Neural progenitor cell (in vitro differentiated cells): ENCODE measurements around the gene PHACTR2. TPM values are rescaled to one million over a fixed set of nuclear protein-coding genes. Genes with fewer than 3 reads are reported as not detected.

Experiments used
- DNase-seq: peaks from one replicate; pipeline ENCODE4 v3.0.0-alpha.2; 2016; ENCODE audit warnings: low spot score
- H2AFZ ChIP-seq: fragments of 200-600 bp; sonication (generic); replicated peaks from 2 replicates; pipeline ENCODE4 v1.6.1; 2016; ENCODE audit warnings: antibody characterized with exemption
- H3F3A ChIP-seq: fragments of 200-600 bp; sonication (generic); 2 replicates; pipeline ENCODE4 v1.6.1; 2016; ENCODE audit warnings: antibody characterized with exemption, low read depth
- H3K27ac ChIP-seq: fragments of 200-600 bp; sonication (generic); 2 replicates; pipeline ENCODE4 v1.5.1; 2016; ENCODE audit warnings: mild to moderate bottlenecking
- H3K27me3 ChIP-seq: fragments of 200-600 bp; sonication (generic); 2 replicates; pipeline ENCODE4 v1.6.1; 2016; ENCODE audit warnings: mild to moderate bottlenecking, moderate library complexity
- H3K36me3 ChIP-seq: fragments of 200-600 bp; sonication (generic); 2 replicates; pipeline ENCODE4 v1.5.1; 2016
- H3K4me1 ChIP-seq: fragments of 200-600 bp; sonication (generic); 2 replicates; pipeline ENCODE4 v1.6.1; 2016; ENCODE audit warnings: mixed run types
- H3K4me2 ChIP-seq: fragments of 200-600 bp; sonication (generic); 2 replicates; pipeline ENCODE4 v1.6.1; 2016
- H3K4me3 ChIP-seq: fragments of 200-600 bp; sonication (generic); 2 replicates; pipeline ENCODE4 v1.5.1; 2016
- H3K79me2 ChIP-seq: fragments of 200-600 bp; sonication (generic); 2 replicates; pipeline ENCODE4 v1.6.1; 2016; ENCODE audit warnings: low read depth
- H3K9ac ChIP-seq: fragments of 200-600 bp; sonication (generic); 2 replicates; pipeline ENCODE4 v1.6.1; 2016
- H3K9me3 ChIP-seq: fragments of 200-600 bp; sonication (generic); 2 replicates; pipeline ENCODE4 v1.5.1; 2016; ENCODE audit warnings: low read depth
- H4K20me1 ChIP-seq: fragments of 200-600 bp; sonication (generic); 2 replicates; pipeline ENCODE4 v1.6.1; 2016; ENCODE audit warnings: low read depth
- H3K27ac Mint-ChIP-seq: 3 replicates; pipeline ENCODE4 v1.8.0; 2021; ENCODE audit warnings: mixed read lengths
- H3K27me3 Mint-ChIP-seq: 2 replicates; pipeline ENCODE4 v1.8.0; 2022; ENCODE audit warnings: low read depth, mild to moderate bottlenecking, inconsistent platforms, moderate library complexity, mixed read lengths; ENCODE audit not compliant: insufficient read depth
- H3K36me3 Mint-ChIP-seq: 3 replicates; pipeline ENCODE4 v1.8.0; 2021; ENCODE audit warnings: mixed read lengths
- H3K4me1 Mint-ChIP-seq: 3 replicates; pipeline ENCODE4 v1.8.0; 2021; ENCODE audit warnings: mixed read lengths
- H3K4me3 Mint-ChIP-seq: 3 replicates; pipeline ENCODE4 v1.8.0; 2021; ENCODE audit warnings: mild to moderate bottlenecking, moderate library complexity, mixed read lengths
- H3K9me3 Mint-ChIP-seq: 3 replicates; pipeline ENCODE4 v1.8.0; 2020; ENCODE audit warnings: mixed read lengths
- CTCF ChIP-seq: fragments of 200-600 bp; sonication (generic); IDR thresholded peaks from 2 replicates; pipeline ENCODE4 v1.5.1; 2017; ENCODE audit warnings: antibody characterized with exemption, mild to moderate bottlenecking
- EZH2 ChIP-seq: fragments of 200-600 bp; sonication (generic); IDR thresholded peaks from 2 replicates; pipeline ENCODE4 v1.6.1; 2017; ENCODE audit warnings: antibody characterized with exemption, mild to moderate bottlenecking, moderate library complexity
- EZH2phosphoT487 ChIP-seq: fragments of 200-600 bp; sonication (generic); IDR thresholded peaks from 2 replicates; pipeline ENCODE4 v1.6.1; 2017; ENCODE audit warnings: antibody characterized with exemption
- total RNA-seq: library from RNA; depleted of rRNA; stranded (reverse); fragments of >200 nt; gene quantifications from 2 replicates; pipeline ENCODE4 v1.2.3, GENCODE V29; 2015; ENCODE audit warnings: low replicate concordance

Gene PHACTR2
- total RNA-seq, 1 donor from 2014 or later = 45.4 TPM

GRCh38 chr6:143695969-143696663 lies 18.4 kb downstream of the PHACTR2 start:
- peaks cover 7% of the 10 kb centered on the region for H3K9me3 Mint-ChIP-seq
- H3K27me3 ChIP-seq = no peaks in the 10 kb centered on the region
- H3K4me1 ChIP-seq = peaks cover 17% of the 10 kb centered on the region
- H3K27me3 Mint-ChIP-seq = peaks cover 3% of the 10 kb centered on the region
- H3K9me3 ChIP-seq = no peaks in the 10 kb centered on the region
- H3K4me2 ChIP-seq = no peak overlapping the region
- H3K9ac ChIP-seq = no peak overlapping the region
- DNase-seq = no peak
- H3F3A ChIP-seq = no peaks in the 10 kb centered on the region
- no peak overlapping the region for H3K4me3 Mint-ChIP-seq
- peaks cover 88% of the 10 kb centered on the region for H3K79me2 ChIP-seq
- H2AFZ ChIP-seq = no peak overlapping the region
- H3K36me3 ChIP-seq = no peaks in the 10 kb centered on the region
- peaks cover 15% of the 10 kb centered on the region for H3K4me1 Mint-ChIP-seq
- H3K4me3 ChIP-seq = no peak overlapping the region
- H3K27ac Mint-ChIP-seq = no peak overlapping the region
- TF ChIP-seq EZH2 = no peak
- no peak for TF ChIP-seq EZH2phosphoT487
- no peak for TF ChIP-seq CTCF
- peaks cover 13% of the 10 kb centered on the region for H3K36me3 Mint-ChIP-seq
- peaks cover 12% of the 10 kb centered on the region for H4K20me1 ChIP-seq
- H3K27ac ChIP-seq = no peak overlapping the region

- H3K79me2 ChIP-seq = peaks cover 86% of the 10 kb centered on the region
- DNase-seq = no peak
- H3K36me3 ChIP-seq = no peaks in the 10 kb centered on the region
- TF ChIP-seq EZH2 (no peak), EZH2phosphoT487 (no peak), CTCF (no peak)
- H3K4me1 ChIP-seq = peaks cover 11% of the 10 kb centered on the region
- no peak overlapping the region for H3K4me2 ChIP-seq
- H3K27me3 ChIP-seq = no peaks in the 10 kb centered on the region
- peaks cover 13% of the 10 kb centered on the region for H3K4me1 Mint-ChIP-seq
- H3K4me3 ChIP-seq = no peak overlapping the region
- H2AFZ ChIP-seq = no peak overlapping the region
- H3K27me3 Mint-ChIP-seq = peaks cover 3% of the 10 kb centered on the region
- H3K27ac ChIP-seq = no peak overlapping the region
- no peaks in the 10 kb centered on the region for H3K9me3 ChIP-seq
- no peak overlapping the region for H3K9ac ChIP-seq
- H3K36me3 Mint-ChIP-seq = peaks cover 13% of the 10 kb centered on the region
- H4K20me1 ChIP-seq = peaks cover 7% of the 10 kb centered on the region
- H3K27ac Mint-ChIP-seq = no peak overlapping the region
- H3K4me3 Mint-ChIP-seq = no peak overlapping the region
- H3K9me3 Mint-ChIP-seq = peaks cover 7% of the 10 kb centered on the region
- H3F3A ChIP-seq = no peaks in the 10 kb centered on the region
These were observed 18.9 kb downstream of the PHACTR2 start for GRCh38 chr6:143696664-143697000.

GRCh38 chr6:143697076-143697800 lies 19.5 kb downstream of the PHACTR2 start:
- Histone ChIP-seq H3K4me1 (peaks cover 5% of the 10 kb centered on the region), H3K9me3 (no peaks in the 10 kb centered on the region), H3K4me3 (no peak overlapping the region), H4K20me1 (peaks cover under 1% of the 10 kb centered on the region), H3F3A (no peaks in the 10 kb centered on the region), H3K9ac (no peak overlapping the region), H2AFZ (no peak overlapping the region), H3K27me3 (no peaks in the 10 kb centered on the region), H3K27ac (no peak overlapping the region), H3K4me2 (no peak overlapping the region), H3K79me2 (peaks cover 86% of the 10 kb centered on the region), H3K36me3 (no peaks in the 10 kb centered on the region)
- peaks cover 3% of the 10 kb centered on the region for H3K27me3 Mint-ChIP-seq
- no peak for TF ChIP-seq EZH2phosphoT487
- TF ChIP-seq EZH2 = no peak
- no peak for TF ChIP-seq CTCF
- no peak overlapping the region for H3K4me3 Mint-ChIP-seq
- DNase-seq = no peak
- peaks cover 7% of the 10 kb centered on the region for H3K9me3 Mint-ChIP-seq
- peaks cover 7% of the 10 kb centered on the region for H3K4me1 Mint-ChIP-seq
- H3K27ac Mint-ChIP-seq = no peak overlapping the region
- H3K36me3 Mint-ChIP-seq = peaks cover 13% of the 10 kb centered on the region
